DMS 273 treated with DMSO at 0.1 percent for 48 hours (cell line): ENCODE results near the gene SERINC2.
"Not testable (repeated sequence)": the region's sequence is repeated elsewhere in the genome, so short reads cannot be mapped to it uniquely, and the experiment has no call there.

Experiments
- DNase-seq: peaks from one replicate; lab custom pipeline; 2025; lab: John Stamatoyannopoulos, UW

The SERINC2 gene

GRCh38 chr1:31414980-31415370, 2.0 kb downstream of the SERINC2 start:
- no peak for DNase-seq

GRCh38 chr1:31415658-31416057, 2.6 kb downstream of the SERINC2 start:
- no peak for DNase-seq

GRCh38 chr1:31416101-31416736, 3.2 kb downstream of the SERINC2 start:
- DNase-seq, result no peak

- DNase-seq, result no peak
These were observed 4.1 kb downstream of the SERINC2 start for GRCh38 chr1:31417148-31417547.

GRCh38 chr1:31418626-31419323, 5.8 kb downstream of the SERINC2 start:
- DNase-seq, result no peak

GRCh38 chr1:31420716-31421115, 7.7 kb downstream of the SERINC2 start:
- DNase-seq, result no peak

- no peak for DNase-seq
These were observed 8.5 kb downstream of the SERINC2 start for GRCh38 chr1:31421371-31422040.

- no peak for DNase-seq
These were observed 9.7 kb downstream of the SERINC2 start for GRCh38 chr1:31422505-31423319.

- no peak for DNase-seq
These were observed 10.5 kb downstream of the SERINC2 start for GRCh38 chr1:31423418-31423947.

GRCh38 chr1:31424568-31424967, 11.6 kb downstream of the SERINC2 start:
- DNase-seq, result no peak

GRCh38 chr1:31425301-31426081, 12.5 kb downstream of the SERINC2 start:
- DNase-seq, result no peak

- no peak for DNase-seq
These were observed 13.4 kb downstream of the SERINC2 start for GRCh38 chr1:31426249-31426922.

- DNase-seq, result no peak
These were observed 14.3 kb downstream of the SERINC2 start for GRCh38 chr1:31427322-31427721.

GRCh38 chr1:31428436-31429221, 15.6 kb downstream of the SERINC2 start:
- DNase-seq, result no peak

GRCh38 chr1:31429583-31429982, 16.6 kb downstream of the SERINC2 start:
- DNase-seq, result no peak

GRCh38 chr1:31431351-31432257, 18.6 kb downstream of the SERINC2 start:
- DNase-seq, result not testable (repeated sequence)

GRCh38 chr1:31432592-31433395, 19.8 kb downstream of the SERINC2 start:
- DNase-seq, result no peak

GRCh38 chr1:31433396-31433930, 20.4 kb downstream of the SERINC2 start:
- DNase-seq, result no peak
